HepG2 (cell line): ENCODE measurements around the gene KCTD1. TPM values are rescaled to one million over a fixed set of nuclear protein-coding genes. Genes with fewer than 3 reads are reported as not detected.

ENCODE experiments used
- ATAC-seq: fragments of 200-7000 bp; cut with Tn5 transposase; 3 replicates; pipeline ENCODE4 v1.9.1; 2020; ENCODE audit warnings: mild to moderate bottlenecking, moderate library complexity
- BruUV-seq: library from RNA; stranded (reverse); fragments of 400-500 nt; replicated peaks from 2 replicates; lab custom pipeline; 2021; lab: Mats Ljungman, UMichigan
- CTCF ChIA-PET: fragments of 300-600 bp; formaldehyde crosslinking; extraction: SDS; loops from one replicate; lab custom pipeline; 2021; ENCODE audit warnings: low total read pairs, inconsistent platforms, low intra/inter-chr PET ratio; lab: Yijun Ruan, JAX
- POLR2A ChIA-PET: fragments of 350-600 bp; sonication (Branson Sonifier 250); formaldehyde crosslinking; loops from one replicate; lab custom pipeline; 2020; ENCODE audit warnings: antibody characterized with exemption, inconsistent platforms; lab: Yijun Ruan, JAX
- DNase-seq: peaks from one replicate; pipeline ENCODE4 v3.0.0-alpha.2; 2015; ENCODE audit warnings: low spot score
- FAIRE-seq: peaks from 3 replicates; lab custom pipeline; 2011; peaks lifted over from hg19 to GRCh38; lab: Jason Lieb, UNC
- H2AFZ ChIP-seq: one replicate; pipeline ENCODE4 v1.6.1; 2011; ENCODE audit warnings: low read length, inconsistent platforms
- H3K27ac ChIP-seq: fragments of 300-600 bp; 3 replicates; pipeline ENCODE4 v1.8.0; 2011; ENCODE audit warnings: mixed run types, mild to moderate bottlenecking, mixed read lengths, low read length, inconsistent platforms; ENCODE audit not compliant: insufficient read depth; ENCODE audit errors: extremely low read length
- H3K27me3 ChIP-seq, 2 experiments: fragments of 200-600 bp in 1 of 2; 2 replicates in 1 of 2; 3 replicates in 1 of 2; pipeline versions ENCODE4 v1.6.0 to v1.8.0; 2011; ENCODE audit warnings: low read length in 2 of 2, mild to moderate bottlenecking in 2 of 2, moderate library complexity in 2 of 2, inconsistent platforms in 1 of 2; ENCODE audit not compliant: insufficient read depth in 2 of 2, control insufficient read depth in 1 of 2
- H3K36me3 ChIP-seq, 2 experiments: fragments of 200-600 bp in 1 of 2; replicated peaks in 1 of 2; 2 replicates in 1 of 2; 3 replicates in 1 of 2; pipeline versions ENCODE4 v1.5.1 to v1.8.0; 2011; ENCODE audit warnings: low read length in 2 of 2, inconsistent platforms in 1 of 2; ENCODE audit not compliant: insufficient read depth in 2 of 2, control insufficient read depth in 1 of 2
- H3K4me1 ChIP-seq: 2 replicates; pipeline ENCODE4 v1.5.1; 2012; ENCODE audit warnings: low read length, inconsistent platforms; ENCODE audit not compliant: insufficient read depth
- H3K4me2 ChIP-seq: 2 replicates; pipeline ENCODE4 v1.6.0; 2011; ENCODE audit warnings: low read depth, low read length, inconsistent platforms
- H3K4me3 ChIP-seq, 3 experiments: fragments of 200-600 bp in 1 of 3; sonication (generic), shearing (Covaris generic) in 1 of 3; replicated peaks in 1 of 3; 2 replicates each; pipeline ENCODE4 v1.5.1; 2011 to 2016; ENCODE audit warnings: low read length in 3 of 3, inconsistent platforms in 2 of 3, low read depth in 2 of 3, mild to moderate bottlenecking in 2 of 3, control low read depth in 1 of 3, mixed read lengths in 1 of 3; ENCODE audit not compliant: insufficient read depth in 1 of 3
- H3K79me2 ChIP-seq: one replicate; pipeline ENCODE4 v1.6.1; 2011; ENCODE audit warnings: low read length, inconsistent platforms; ENCODE audit not compliant: insufficient read depth
- H3K9ac ChIP-seq: 2 replicates; pipeline ENCODE4 v1.6.0; 2011; ENCODE audit warnings: mild to moderate bottlenecking, low read depth, low read length, inconsistent platforms; ENCODE audit not compliant: insufficient read depth
- H3K9me3 ChIP-seq: 2 replicates; pipeline ENCODE4 v1.5.1; 2012; ENCODE audit warnings: mild to moderate bottlenecking, low read length
- H4K20me1 ChIP-seq: 2 replicates; pipeline ENCODE4 v1.6.0; 2011; ENCODE audit warnings: inconsistent platforms, mild to moderate bottlenecking, low read length, moderate library complexity; ENCODE audit not compliant: insufficient read depth
- CBX2 ChIP-seq, 2 experiments: fragments of 200-600 bp in 1 of 2; sonication (generic); formaldehyde crosslinking in 1 of 2; IDR thresholded peaks; 2 replicates each; pipeline versions ENCODE4 v1.7.0 to v1.8.1; 2018 to 2022; ENCODE audit warnings: low read depth in 2 of 2, low read length in 1 of 2, mild to moderate bottlenecking in 1 of 2, missing genetic modification reagents in 1 of 2
- CREM ChIP-seq, 2 experiments: sonication (generic) in 1 of 2; formaldehyde crosslinking in 1 of 2; IDR thresholded peaks; 2 replicates each; pipeline versions ENCODE4 v1.4.0 to v1.6.1; 2016 to 2020; ENCODE audit warnings: antibody characterized with exemption in 1 of 2, mild to moderate bottlenecking in 1 of 2, missing genetic modification reagents in 1 of 2
- ELF4 ChIP-seq: sonication (generic); formaldehyde crosslinking; IDR thresholded peaks from 2 replicates; pipeline ENCODE4 v1.5.0; 2020; ENCODE audit warnings: missing genetic modification reagents, mild to moderate bottlenecking, moderate library complexity, borderline replicate concordance
- HINFP ChIP-seq: sonication (generic); formaldehyde crosslinking; IDR thresholded peaks from 2 replicates; pipeline ENCODE4 v1.4.0; 2020; ENCODE audit warnings: low read depth, mild to moderate bottlenecking, missing genetic modification reagents
- NFE2L1 ChIP-seq: sonication (generic); formaldehyde crosslinking; IDR thresholded peaks from 2 replicates; pipeline ENCODE4 v1.4.0; 2020; ENCODE audit warnings: missing genetic modification reagents, mild to moderate bottlenecking, borderline replicate concordance
- USF2 ChIP-seq, 2 experiments: sonication (generic) in 1 of 2; formaldehyde crosslinking in 1 of 2; IDR thresholded peaks; 2 replicates each; pipeline versions ENCODE4 v1.5.1 to v1.6.1; 2011 to 2020; ENCODE audit warnings: borderline replicate concordance in 1 of 2, low read depth in 1 of 2, low read length in 1 of 2, mild to moderate bottlenecking in 1 of 2, missing genetic modification reagents in 1 of 2, moderate library complexity in 1 of 2
- WGBS: methylation state at CpG from one replicate; pipeline ENCODE4 v1.1.6; 2017; ENCODE audit warnings: low lambda C conversion rate; 5-methylcytosine and 5-hydroxymethylcytosine counted together
- in situ Hi-C: cut with HindIII; loops from 2 replicates; pipeline ENCODE4 v1.10.0; 2017; ENCODE audit warnings: low pct_unique_long_range_greater_than_20kb; ENCODE audit not compliant: extremely low pct_ligation_motif_present
- intact Hi-C: fragments of 100-400 bp; cut with micrococcal nuclease; formaldehyde crosslinking; loops from one replicate; pipeline ENCODE4 v1.10.0; 2022; ENCODE audit not compliant: unreplicated experiment
- polyA plus RNA-seq, 8 experiments: library from polyadenylated mRNA; depleted of rRNA in 3 of 8; stranded (reverse) in 7 of 8; unstranded in 1 of 8; fragments of >200 nt; fragmentation: Illumina TruSeq in 4 of 8; extraction: Trizol in 4 of 8; gene quantifications; 2 replicates each; pipeline versions ENCODE4 v1.2.1 to v1.2.3, GENCODE V29; 2011 to 2016; ENCODE audit warnings: low read depth in 4 of 8, missing spikeins in 1 of 8, mixed read lengths in 1 of 8; ENCODE audit not compliant: insufficient read depth in 1 of 8
- total RNA-seq, 5 experiments: library from RNA; depleted of rRNA; stranded (reverse); fragments of >200 nt; fragmentation: Illumina TruSeq; extraction: Trizol; gene quantifications; 2 replicates each; pipeline ENCODE4 v1.2.3, GENCODE V29; 2016; ENCODE audit warnings: low read depth in 1 of 5

The KCTD1 gene
- total and polyA plus RNA-seq, 2 of the 13 experiments (the other 11 are each of a cell fraction or from before 2014, with no cell fraction given), result 2.7 to 6.8 TPM

GRCh38 chr18:26553943-26554342 is 5.6 kb upstream of the KCTD1 start (continued):
- TF ChIP-seq USF2 (IDR thresholded peaks at IDR 0.05; ENCODE audit: low read depth, low read length) (no peak), USF2 (CRISPR knock-in tag; IDR thresholded peaks at IDR 0.05; ENCODE audit: borderline replicate concordance) (no peak), ELF4 (no peak), CREM (IDR thresholded peaks at IDR 0.05) (no peak), CREM (CRISPR knock-in tag; IDR thresholded peaks at IDR 0.05) (no peak), NFE2L1 (CRISPR knock-in tag) (no peak)

- ChIA-PET CTCF (no interaction called here), POLR2A (no interaction called here)
- Histone ChIP-seq H3K36me3 (no peaks in the 10 kb centered on the region), H3K79me2 (no peaks in the 10 kb centered on the region), H3K4me1 (peaks cover 10% of the 10 kb centered on the region), H3K9me3 (no peaks in the 10 kb centered on the region), H3K4me3 (no peak overlapping the region), H2AFZ (no peak overlapping the region), H3K27ac (no peak overlapping the region), H3K4me2 (no peak overlapping the region)
- intact Hi-C loops (no loop called here), in situ Hi-C loops (no loop called here)
- FAIRE-seq (no peak), DNase-seq (no peak), ATAC-seq (no peak)
- BruUV-seq, result no TSS peak
- TF ChIP-seq HINFP (CRISPR knock-in tag), result no peak
- TF ChIP-seq CBX2 (IDR thresholded peaks at IDR 0.05; ENCODE audit: low read depth, low read length), result peak; percentile 57; the same call in 1 of the 2 replicates
- TF ChIP-seq CBX2 (CRISPR knock-in tag; IDR thresholded peaks at IDR 0.05; ENCODE audit: low read depth), result no peak
- TF ChIP-seq, all 625 proteins: peak for 1
- Histone ChIP-seq H4K20me1 (no peaks in the 10 kb centered on the region), H3K9ac (no peak overlapping the region), H3K27me3 (peaks cover 4 to 40% of the 10 kb centered on the region in 2 experiments; a peak in 4 of 5 replicates)
- WGBS, result 22% methylated on average over 4 of the region's 4 CpGs
Measured at GRCh38 chr18:26551695-26552081, 3.3 kb upstream of the KCTD1 start.
